ENCODE data around the gene RNH1. TPM values are rescaled to one million over a fixed set of nuclear protein-coding genes. Genes with fewer than 3 reads are reported as not detected.
"Not testable (repeated sequence)": the region's sequence is repeated elsewhere in the genome, so short reads cannot be mapped to it uniquely, and the experiment has no call there.

RNH1 gene
- total and polyA plus RNA-seq, 2 donors (not counting 1 experiment from before 2014, with no cell fraction given), result 102 to 561 TPM

DNA sequence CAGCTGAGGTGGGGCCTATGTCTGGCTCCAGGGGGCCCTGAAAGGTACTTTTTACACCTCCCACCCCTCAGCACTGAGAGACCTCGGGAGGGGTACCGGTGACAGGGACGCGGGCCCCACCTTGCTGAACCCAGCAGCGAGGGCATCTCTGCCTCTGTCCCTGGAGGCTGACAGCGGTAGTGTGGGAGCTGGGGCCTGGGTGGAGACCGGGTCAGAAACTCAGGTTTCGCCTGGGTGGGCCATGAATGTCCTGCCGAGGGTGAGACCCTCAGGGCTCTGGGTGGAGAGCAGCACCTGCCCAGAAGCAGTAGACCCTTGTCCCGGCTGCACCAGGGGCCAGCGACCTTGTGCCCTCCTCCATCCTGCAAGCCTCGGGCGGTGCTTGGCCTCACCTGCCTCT is 34.8 kb downstream of the RNH1 start:
- H4K20me1 ChIP-seq (ENCODE audit: control insufficient read depth, extremely low read depth, insufficient read depth, low read length), result no peaks in the 10 kb centered on the region
- TF ChIP-seq EZH2 (IDR thresholded peaks at IDR 0.05; ENCODE audit: low read length, missing control alignments), result no peak
- TF ChIP-seq, protein P1, sequence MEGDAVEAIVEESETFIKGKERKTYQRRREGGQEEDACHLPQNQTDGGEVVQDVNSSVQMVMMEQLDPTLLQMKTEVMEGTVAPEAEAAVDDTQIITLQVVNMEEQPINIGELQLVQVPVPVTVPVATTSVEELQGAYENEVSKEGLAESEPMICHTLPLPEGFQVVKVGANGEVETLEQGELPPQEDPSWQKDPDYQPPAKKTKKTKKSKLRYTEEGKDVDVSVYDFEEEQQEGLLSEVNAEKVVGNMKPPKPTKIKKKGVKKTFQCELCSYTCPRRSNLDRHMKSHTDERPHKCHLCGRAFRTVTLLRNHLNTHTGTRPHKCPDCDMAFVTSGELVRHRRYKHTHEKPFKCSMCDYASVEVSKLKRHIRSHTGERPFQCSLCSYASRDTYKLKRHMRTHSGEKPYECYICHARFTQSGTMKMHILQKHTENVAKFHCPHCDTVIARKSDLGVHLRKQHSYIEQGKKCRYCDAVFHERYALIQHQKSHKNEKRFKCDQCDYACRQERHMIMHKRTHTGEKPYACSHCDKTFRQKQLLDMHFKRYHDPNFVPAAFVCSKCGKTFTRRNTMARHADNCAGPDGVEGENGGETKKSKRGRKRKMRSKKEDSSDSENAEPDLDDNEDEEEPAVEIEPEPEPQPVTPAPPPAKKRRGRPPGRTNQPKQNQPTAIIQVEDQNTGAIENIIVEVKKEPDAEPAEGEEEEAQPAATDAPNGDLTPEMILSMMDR (conservative IDR thresholded peaks at IDR 0.05 in 1 of 2, IDR thresholded peaks at IDR 0.05 in 1 of 2; ENCODE audit: low read depth in 1 of 2, low read length in 2 of 2), result no peak
- no peak overlapping the region for H3K4me2 ChIP-seq (ENCODE audit: extremely low read depth, insufficient read depth, low read length)
- H3K27me3 ChIP-seq (ENCODE audit: control insufficient read depth, insufficient read depth, low read length), result no peaks in the 10 kb centered on the region
- peaks cover 11% of the 10 kb centered on the region for H3K4me1 ChIP-seq (ENCODE audit: control insufficient read depth, extremely low read depth, insufficient read depth, low read length)
- no peak overlapping the region for H3K4me3 ChIP-seq (replicated peaks in 1 of 4; ENCODE audit: control extremely low read depth in 1 of 4, insufficient read depth in 1 of 4, low read depth in 3 of 4, low read length in 4 of 4)
- DNase-seq (ENCODE audit: low read depth in 2 of 2), result no peak
- H3K27ac ChIP-seq (ENCODE audit: insufficient read depth, low read length), result no peak overlapping the region
- H3K9ac ChIP-seq (ENCODE audit: insufficient read depth, low read length), result no peak overlapping the region
- H3K79me2 ChIP-seq (ENCODE audit: control insufficient read depth, insufficient read depth, low read length), result peaks cover 19% of the 10 kb centered on the region
- H3K36me3 ChIP-seq (ENCODE audit: control insufficient read depth, insufficient read depth, low read length), result no peaks in the 10 kb centered on the region
- no peaks in the 10 kb centered on the region for H3K9me3 ChIP-seq (ENCODE audit: control insufficient read depth, insufficient read depth, low read depth, low read length)
- H2AFZ ChIP-seq (ENCODE audit: low read length), result no peak overlapping the region

DNA sequence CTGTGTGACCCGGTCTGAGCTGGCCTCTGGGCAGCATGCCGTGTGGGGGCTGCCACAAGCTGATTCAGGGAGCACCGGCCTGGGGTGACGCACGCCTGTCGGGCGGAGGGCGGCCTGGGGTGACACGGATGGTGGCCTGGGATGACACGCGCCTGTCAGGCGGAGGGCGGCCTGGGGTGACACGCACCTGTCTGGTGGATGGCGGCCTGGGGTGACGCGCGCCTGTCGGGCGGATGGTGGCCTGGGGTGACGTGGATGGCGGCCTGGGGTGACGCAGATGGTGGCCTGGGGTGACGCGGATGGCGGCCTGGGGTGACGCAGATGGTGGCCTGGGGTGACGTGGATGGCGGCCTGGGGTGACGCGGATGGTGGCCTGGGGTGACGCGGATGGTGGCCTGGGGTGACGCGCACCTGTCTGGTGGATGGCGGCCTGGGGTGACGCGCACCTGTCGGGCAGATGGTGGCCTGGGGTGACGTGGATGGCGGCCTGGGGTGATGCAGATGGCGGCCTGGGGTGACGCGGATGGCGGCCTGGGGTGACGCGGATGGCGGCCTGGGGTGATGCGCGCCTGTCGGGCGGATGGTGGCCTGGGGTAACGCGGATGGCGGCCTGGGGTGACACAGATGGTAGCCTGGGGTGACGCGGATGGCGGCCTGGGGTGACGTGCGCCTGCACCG is 35.4 kb downstream of the RNH1 start:
- Histone ChIP-seq H3K27me3 (ENCODE audit: control insufficient read depth, insufficient read depth, low read length) (no peaks in the 10 kb centered on the region), H2AFZ (ENCODE audit: low read length) (no peak overlapping the region), H3K4me3 (replicated peaks in 1 of 4; ENCODE audit: control extremely low read depth in 1 of 4, insufficient read depth in 1 of 4, low read depth in 3 of 4, low read length in 4 of 4) (no peak overlapping the region), H3K36me3 (ENCODE audit: control insufficient read depth, insufficient read depth, low read length) (no peaks in the 10 kb centered on the region), H3K9me3 (ENCODE audit: control insufficient read depth, insufficient read depth, low read depth, low read length) (no peaks in the 10 kb centered on the region), H3K4me2 (ENCODE audit: extremely low read depth, insufficient read depth, low read length) (no peak overlapping the region), H3K4me1 (ENCODE audit: control insufficient read depth, extremely low read depth, insufficient read depth, low read length) (peaks cover 11% of the 10 kb centered on the region), H3K79me2 (ENCODE audit: control insufficient read depth, insufficient read depth, low read length) (peaks cover 19% of the 10 kb centered on the region), H3K27ac (ENCODE audit: insufficient read depth, low read length) (no peak overlapping the region), H3K9ac (ENCODE audit: insufficient read depth, low read length) (no peak overlapping the region), H4K20me1 (ENCODE audit: control insufficient read depth, extremely low read depth, insufficient read depth, low read length) (no peaks in the 10 kb centered on the region)
- TF ChIP-seq, protein P1 (conservative IDR thresholded peaks at IDR 0.05 in 1 of 2, IDR thresholded peaks at IDR 0.05 in 1 of 2; ENCODE audit: low read depth in 1 of 2, low read length in 2 of 2), result no peak
- TF ChIP-seq EZH2 (IDR thresholded peaks at IDR 0.05; ENCODE audit: low read length, missing control alignments), result no peak
- DNase-seq (ENCODE audit: low read depth in 2 of 2), result no peak

DNA sequence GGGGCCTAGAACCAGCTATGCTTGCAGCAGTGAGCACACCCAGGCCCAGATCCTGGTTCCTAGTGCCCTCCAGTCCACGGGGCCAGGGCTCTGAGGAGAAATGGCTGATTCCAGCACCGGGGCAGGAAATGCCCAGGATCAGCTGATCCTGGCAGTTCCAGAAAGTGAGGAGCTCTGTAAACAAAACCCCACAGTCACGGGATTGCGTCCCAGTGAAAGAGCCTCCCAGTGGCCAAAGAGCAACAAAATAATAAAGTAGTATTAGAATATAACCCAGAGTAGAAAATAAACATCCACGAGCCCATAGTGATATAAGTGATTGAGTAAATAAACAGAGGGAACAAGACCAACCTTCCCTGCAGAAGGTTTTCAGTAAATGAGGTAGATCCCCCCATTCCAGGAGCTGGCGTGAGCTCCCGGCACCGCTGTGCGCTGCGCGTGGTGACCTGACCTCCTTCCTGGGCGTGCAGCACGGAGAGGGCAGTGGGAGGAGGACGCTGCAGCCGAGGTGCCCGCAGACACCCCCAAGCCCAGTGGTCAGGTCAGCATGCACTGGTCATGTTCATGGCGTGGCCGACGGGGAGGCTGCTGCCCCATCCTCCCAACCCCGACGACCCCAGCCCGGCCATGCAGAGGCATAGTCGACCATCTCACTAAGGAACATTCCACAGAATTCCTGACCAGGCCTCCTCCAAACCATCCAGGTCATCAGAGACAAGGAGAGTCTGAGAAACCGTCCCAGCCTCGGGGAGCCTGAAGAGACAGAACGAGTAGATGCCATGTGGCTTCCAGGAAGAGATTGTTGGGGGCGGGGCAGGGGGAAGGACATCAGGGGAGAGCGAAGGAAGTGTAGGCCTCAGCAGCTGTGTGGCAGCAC is 37.1 kb downstream of the RNH1 start:
- H3K9ac ChIP-seq (ENCODE audit: insufficient read depth, low read length), result peak overlapping the region; percentile 62
- no peaks in the 10 kb centered on the region for H3K27me3 ChIP-seq (ENCODE audit: control insufficient read depth, insufficient read depth, low read length)
- peak overlapping the region; percentile 17 to 48 (median 47) for H3K4me3 ChIP-seq (replicated peaks in 1 of 4; ENCODE audit: control extremely low read depth in 1 of 4, insufficient read depth in 1 of 4, low read depth in 3 of 4, low read length in 4 of 4)
- peak overlapping the region; percentile 73 for H2AFZ ChIP-seq (ENCODE audit: low read length)
- H3K4me1 ChIP-seq (ENCODE audit: control insufficient read depth, extremely low read depth, insufficient read depth, low read length), result peaks cover 11% of the 10 kb centered on the region
- peak overlapping the region; percentile 97 for H3K27ac ChIP-seq (ENCODE audit: insufficient read depth, low read length)
- TF ChIP-seq, protein P1 (conservative IDR thresholded peaks at IDR 0.05 in 1 of 2, IDR thresholded peaks at IDR 0.05 in 1 of 2; ENCODE audit: low read depth in 1 of 2, low read length in 2 of 2), result peak; percentile 24 to 29
- no peak for TF ChIP-seq EZH2 (IDR thresholded peaks at IDR 0.05; ENCODE audit: low read length, missing control alignments)
- H3K4me2 ChIP-seq (ENCODE audit: extremely low read depth, insufficient read depth, low read length), result peak overlapping the region; percentile 99
- H3K36me3 ChIP-seq (ENCODE audit: control insufficient read depth, insufficient read depth, low read length), result no peaks in the 10 kb centered on the region
- H3K79me2 ChIP-seq (ENCODE audit: control insufficient read depth, insufficient read depth, low read length), result peaks cover 15% of the 10 kb centered on the region
- peak; percentile 47 to 88 for DNase-seq (ENCODE audit: low read depth in 2 of 2)
- H3K9me3 ChIP-seq (ENCODE audit: control insufficient read depth, insufficient read depth, low read depth, low read length), result no peaks in the 10 kb centered on the region
- no peaks in the 10 kb centered on the region for H4K20me1 ChIP-seq (ENCODE audit: control insufficient read depth, extremely low read depth, insufficient read depth, low read length)

DNA sequence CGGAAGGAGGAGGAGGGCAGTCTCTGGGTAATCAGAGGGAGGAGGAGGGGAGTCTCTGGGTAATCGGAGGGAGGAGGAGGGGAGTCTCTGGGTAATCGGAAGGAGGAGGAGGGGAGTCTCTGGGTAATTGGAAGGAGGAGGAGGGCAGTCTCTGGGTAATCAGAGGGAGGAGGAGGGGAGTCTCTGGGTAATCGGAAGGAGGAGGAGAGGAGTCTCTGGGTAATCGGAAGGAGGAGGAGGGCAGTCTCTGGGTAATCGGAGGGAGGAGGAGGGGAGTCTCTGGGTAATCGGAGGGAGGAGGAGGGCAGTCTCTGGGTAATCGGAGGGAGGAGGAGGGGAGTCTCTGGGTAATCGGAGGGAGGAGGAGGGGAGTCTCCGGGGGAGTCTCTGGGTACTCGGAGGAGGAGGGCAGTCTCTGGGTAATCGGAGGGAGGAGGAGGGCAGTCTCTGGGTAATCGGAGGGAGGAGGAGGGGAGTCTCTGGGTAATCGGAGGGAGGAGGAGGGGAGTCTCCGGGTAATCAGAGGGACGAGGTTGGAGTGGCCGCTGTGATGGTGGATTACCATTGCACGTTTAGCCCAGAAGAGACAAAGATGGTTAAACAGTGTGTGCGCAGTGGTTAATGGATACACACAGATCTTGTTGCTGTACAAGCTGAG is 37.9 kb downstream of the RNH1 start:
- H3K4me2 ChIP-seq (ENCODE audit: extremely low read depth, insufficient read depth, low read length), result peak overlapping the region; percentile 99
- H3K4me3 ChIP-seq (replicated peaks in 1 of 4; ENCODE audit: control extremely low read depth in 1 of 4, insufficient read depth in 1 of 4, low read depth in 3 of 4, low read length in 4 of 4), result peak overlapping the region; percentile 17 to 48 (median 47)
- peak overlapping the region; percentile 73 for H2AFZ ChIP-seq (ENCODE audit: low read length)
- peak overlapping the region; percentile 97 for H3K27ac ChIP-seq (ENCODE audit: insufficient read depth, low read length)
- H3K9ac ChIP-seq (ENCODE audit: insufficient read depth, low read length), result peak overlapping the region; percentile 62
- H3K27me3 ChIP-seq (ENCODE audit: control insufficient read depth, insufficient read depth, low read length); H4K20me1 ChIP-seq (ENCODE audit: control insufficient read depth, extremely low read depth, insufficient read depth, low read length); H3K36me3 ChIP-seq (ENCODE audit: control insufficient read depth, insufficient read depth, low read length); H3K9me3 ChIP-seq (ENCODE audit: control insufficient read depth, insufficient read depth, low read depth, low read length): not testable (repeated sequence)
- DNase-seq (ENCODE audit: low read depth in 2 of 2), result peak in 1 of 2 donors; percentile 29
- H3K4me1 ChIP-seq (ENCODE audit: control insufficient read depth, extremely low read depth, insufficient read depth, low read length), result peaks cover 11% of the 10 kb centered on the region
- peaks cover 12% of the 10 kb centered on the region for H3K79me2 ChIP-seq (ENCODE audit: control insufficient read depth, insufficient read depth, low read length)
